ENCODE data around the gene FALEC. TPM values are rescaled to one million over a fixed set of nuclear protein-coding genes. Genes with fewer than 3 reads are reported as not detected.
"Not testable (repeated sequence)": the region's sequence is repeated elsewhere in the genome, so short reads cannot be mapped to it uniquely, and the experiment has no call there.

Gene FALEC
- total RNA-seq, 1 donor from 2014 or later: not detected

DNA sequence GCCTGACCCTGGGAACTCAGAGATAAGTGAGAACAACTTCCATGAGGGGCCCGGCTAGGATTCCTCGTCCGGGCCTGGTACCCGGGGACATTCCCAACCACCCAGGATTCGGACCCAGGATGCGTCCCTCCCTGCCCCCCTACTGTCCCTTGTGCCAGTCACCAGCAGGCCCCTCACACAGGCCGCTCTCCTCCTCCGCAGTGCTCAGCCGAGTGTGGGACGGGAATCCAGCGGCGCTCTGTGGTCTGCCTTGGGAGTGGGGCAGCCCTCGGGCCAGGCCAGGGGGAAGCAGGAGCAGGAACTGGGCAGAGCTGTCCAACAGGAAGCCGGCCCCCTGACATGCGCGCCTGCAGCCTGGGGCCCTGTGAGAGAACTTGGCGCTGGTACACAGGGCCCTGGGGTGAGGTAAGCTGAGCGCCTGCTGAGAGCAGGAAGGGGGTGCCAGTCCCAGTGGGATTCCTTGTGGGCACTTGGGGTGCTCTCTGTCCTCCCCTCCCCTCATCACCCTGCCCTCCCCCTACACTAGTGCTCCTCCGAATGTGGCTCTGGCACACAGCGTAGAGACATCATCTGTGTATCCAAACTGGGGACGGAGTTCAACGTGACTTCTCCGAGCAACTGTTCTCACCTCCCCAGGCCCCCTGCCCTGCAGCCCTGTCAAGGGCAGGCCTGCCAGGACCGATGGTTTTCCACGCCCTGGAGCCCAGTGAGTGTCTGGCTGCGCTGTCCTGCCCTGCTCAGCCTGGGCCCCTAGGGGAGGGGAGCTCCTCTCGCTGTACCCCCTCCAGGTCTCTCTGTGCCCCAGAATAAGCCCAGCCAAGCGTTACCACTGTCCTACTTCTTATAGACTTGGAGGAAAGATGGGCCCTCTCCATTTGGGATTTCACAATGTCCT, 43.5 kb downstream of the FALEC start:
- peak; percentile 47 to 88 for DNase-seq (ENCODE audit: low read depth in 2 of 2)

DNA sequence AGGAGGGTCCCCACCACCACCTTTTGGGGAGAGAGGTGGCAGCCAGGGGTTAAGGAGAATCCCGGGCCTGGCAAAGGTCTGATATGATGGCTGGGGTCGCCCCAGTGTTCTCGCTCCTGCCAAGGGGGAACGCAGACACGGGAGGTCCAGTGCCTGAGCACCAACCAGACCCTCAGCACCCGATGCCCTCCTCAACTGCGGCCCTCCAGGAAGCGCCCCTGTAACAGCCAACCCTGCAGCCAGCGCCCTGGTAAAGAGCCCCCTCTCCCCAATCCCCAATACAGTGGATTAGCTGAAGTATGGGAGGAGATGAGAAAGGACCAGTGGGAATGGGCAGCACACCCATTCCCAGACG, 44.1 kb downstream of the FALEC start:
- DNase-seq (ENCODE audit: low read depth in 2 of 2): no peak

DNA sequence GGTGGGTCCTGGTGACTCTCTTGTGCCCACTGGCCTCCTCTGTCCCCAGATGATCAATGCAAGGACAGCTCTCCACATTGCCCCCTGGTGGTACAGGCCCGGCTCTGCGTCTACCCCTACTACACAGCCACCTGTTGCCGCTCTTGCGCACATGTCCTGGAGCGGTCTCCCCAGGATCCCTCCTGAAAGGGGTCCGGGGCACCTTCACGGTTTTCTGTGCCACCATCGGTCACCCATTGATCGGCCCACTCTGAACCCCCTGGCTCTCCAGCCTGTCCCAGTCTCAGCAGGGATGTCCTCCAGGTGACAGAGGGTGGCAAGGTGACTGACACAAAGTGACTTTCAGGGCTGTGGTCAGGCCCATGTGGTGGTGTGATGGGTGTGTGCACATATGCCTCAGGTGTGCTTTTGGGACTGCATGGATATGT, 44.5 kb downstream of the FALEC start:
- peak; percentile 54 to 77 for DNase-seq (ENCODE audit: low read depth in 2 of 2)

GRCh38 chr1:150560576-150561253, 45.2 kb downstream of the FALEC start:
- DNase-seq (ENCODE audit: low read depth in 2 of 2): peak; percentile 57 to 86

- peak; percentile 59 to 98 for DNase-seq (ENCODE audit: low read depth in 2 of 2)
Measured at GRCh38 chr1:150561254-150561973, 45.9 kb downstream of the FALEC start.

- DNase-seq (ENCODE audit: low read depth in 2 of 2): peak; percentile 81 to 94
Measured at GRCh38 chr1:150561974-150562445, 46.5 kb downstream of the FALEC start.

- no peak for DNase-seq (ENCODE audit: low read depth in 2 of 2)
Measured at GRCh38 chr1:150562446-150563339, 47.1 kb downstream of the FALEC start.

DNA sequence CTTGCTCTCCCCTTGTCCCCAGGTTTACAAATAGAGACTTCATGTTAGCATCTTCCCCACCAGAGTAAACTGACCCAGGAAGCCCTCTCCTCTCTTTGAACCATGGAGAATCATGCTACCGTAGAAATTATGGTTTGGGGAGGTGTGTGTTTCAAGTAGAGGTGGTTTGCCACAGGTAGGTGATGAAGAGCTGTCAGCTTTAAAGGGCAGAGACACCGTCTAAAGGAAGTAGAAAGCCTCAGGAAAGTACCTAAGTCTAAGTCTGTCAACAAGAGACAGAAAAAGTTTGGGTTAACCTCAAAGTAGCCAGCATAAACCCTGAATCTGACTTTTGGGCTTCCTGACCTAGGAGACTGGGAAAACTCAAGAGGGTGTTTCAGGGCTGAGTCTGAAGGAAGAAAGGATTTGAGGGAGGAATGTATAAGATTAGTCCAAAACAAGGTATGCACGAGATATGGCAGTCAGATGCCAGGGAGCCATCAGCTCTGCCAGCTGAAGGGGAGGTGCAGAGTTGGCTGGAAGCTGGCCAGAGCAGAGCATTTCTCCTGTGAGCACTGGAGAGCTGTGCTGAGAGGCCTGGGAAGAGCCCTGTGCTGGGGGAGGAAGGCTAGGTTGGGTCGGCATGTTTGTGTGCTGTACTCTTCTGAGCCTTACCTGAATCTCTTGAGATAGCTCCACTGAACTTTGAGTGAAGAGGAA, 47.9 kb downstream of the FALEC start:
- DNase-seq (ENCODE audit: low read depth in 2 of 2): peak in 1 of 2 donors; percentile 63

DNA sequence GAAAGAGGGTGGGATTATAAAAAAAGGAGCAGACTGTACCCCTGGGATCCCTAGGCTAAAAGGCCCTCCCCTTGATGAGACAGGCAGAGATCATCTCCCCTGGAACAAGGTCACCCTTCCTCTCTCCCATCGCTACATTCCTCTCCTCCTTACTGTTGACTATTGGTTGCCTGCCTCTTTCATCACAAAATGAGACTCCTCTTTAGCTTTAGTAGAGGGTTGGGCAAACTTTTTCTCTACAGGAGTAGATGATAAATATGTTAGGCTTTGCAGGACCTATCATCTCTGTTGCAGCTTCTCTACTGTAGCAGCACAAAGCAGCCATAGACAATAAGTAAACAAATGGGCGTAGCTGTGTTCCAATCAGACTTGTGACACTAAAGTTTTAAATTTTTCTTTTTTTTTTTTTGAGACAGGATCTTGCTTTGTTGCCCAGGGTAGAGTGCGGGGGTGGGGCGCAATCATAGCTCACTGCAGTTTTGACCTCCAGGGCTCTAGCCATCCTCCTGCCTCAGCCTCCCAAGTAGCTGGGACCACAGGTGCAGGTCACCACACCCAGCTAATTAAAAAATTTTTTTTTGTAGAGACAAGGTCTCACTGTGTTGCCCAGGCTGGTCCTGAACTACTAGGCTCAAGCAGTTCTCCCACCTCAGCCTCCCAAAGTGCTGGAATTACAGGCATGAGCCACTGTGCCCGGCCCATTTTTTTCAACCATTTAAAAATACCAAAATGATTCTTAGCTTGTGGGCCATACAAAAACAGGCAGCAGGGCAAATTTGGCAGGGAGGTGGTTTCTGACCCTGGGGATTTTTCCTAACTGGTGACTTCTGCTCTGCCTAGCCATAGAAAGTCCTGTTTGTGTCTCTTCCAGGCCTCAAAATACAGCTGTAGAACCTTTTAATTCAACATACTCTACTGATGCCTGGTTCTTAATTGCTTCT, 48.8 kb downstream of the FALEC start:
- no peak for DNase-seq (ENCODE audit: low read depth in 2 of 2)

DNA sequence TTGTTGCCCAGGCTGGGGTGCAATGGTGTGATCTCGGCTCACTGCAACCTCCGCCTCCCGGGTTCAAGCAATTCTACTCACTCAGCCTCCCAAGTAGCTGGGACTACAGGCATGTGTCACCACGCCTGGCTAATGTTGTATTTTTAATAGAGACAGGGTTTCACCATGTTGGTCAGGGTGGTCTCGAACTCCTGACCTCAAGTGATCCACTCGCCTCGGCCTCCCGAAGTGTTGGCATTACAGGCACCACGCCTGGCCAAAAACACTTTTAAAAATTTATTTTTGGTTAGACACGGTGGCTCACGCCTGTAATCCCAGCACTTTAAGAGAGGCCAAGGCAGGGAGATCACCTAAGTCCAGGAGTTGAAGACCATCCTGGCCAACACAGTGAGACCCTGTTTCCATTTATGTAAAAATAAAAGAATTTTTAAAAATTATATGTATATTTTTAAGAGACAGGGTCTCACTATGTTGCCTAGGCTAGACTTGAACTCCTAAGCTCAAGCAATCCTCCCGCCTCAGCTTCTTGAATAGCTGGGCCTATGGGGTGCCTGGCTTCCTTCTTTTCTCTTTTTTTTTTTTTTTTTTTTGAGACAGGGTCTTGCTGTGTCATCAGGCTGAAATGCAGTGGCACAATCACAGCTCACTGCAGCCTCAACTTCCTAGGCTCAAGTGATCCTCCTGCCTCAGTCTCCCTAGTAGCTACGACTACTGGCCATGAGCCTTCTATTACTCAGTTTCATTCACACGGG, 49.9 kb downstream of the FALEC start:
- DNase-seq (ENCODE audit: low read depth in 2 of 2): not testable (repeated sequence)

DNA sequence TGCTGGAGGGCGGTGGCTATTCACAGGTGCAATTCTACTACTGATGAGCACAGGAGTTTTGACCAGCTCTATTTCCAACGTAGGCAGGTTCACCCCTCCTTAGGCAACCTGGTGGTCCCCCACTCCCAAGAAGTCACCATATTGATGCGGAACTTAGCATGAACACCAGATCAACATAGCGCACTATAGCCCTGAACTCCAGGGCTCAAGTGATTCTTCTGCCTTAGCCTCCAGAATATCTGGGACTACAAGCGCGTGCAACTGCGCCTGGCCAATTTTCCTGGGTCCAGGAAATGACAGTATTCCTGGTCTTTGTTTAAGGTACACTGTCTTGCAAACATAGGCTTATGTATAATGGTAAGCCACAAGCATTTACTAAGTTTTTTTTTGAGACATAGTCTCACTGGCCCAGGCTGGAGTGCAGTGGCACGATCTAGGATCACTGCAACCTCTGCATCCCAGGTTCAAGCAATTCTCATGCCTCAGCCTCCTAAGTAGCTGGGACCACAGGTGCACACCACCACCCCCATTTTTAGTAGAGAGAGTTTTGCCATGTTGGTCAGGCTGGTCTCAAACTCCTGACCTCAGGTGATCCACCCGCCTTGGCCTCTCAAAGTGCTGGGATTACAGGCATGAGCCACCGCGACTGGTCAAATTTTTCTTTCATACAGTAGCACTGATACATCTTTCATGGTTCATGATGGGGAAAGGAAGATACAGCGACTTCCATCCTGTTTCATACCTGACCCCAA, 51.2 kb downstream of the FALEC start:
- no peak for DNase-seq (ENCODE audit: low read depth in 2 of 2)

GRCh38 chr1:150567341-150567716, 51.8 kb downstream of the FALEC start:
- DNase-seq (ENCODE audit: low read depth in 2 of 2): no peak

GRCh38 chr1:150567717-150568593, 52.4 kb downstream of the FALEC start:
- peak; percentile 79 to 98 for DNase-seq (ENCODE audit: low read depth in 2 of 2)

- DNase-seq (ENCODE audit: low read depth in 2 of 2): peak; percentile 43 to 76
Measured at GRCh38 chr1:150568594-150568966, 53.0 kb downstream of the FALEC start.

DNA sequence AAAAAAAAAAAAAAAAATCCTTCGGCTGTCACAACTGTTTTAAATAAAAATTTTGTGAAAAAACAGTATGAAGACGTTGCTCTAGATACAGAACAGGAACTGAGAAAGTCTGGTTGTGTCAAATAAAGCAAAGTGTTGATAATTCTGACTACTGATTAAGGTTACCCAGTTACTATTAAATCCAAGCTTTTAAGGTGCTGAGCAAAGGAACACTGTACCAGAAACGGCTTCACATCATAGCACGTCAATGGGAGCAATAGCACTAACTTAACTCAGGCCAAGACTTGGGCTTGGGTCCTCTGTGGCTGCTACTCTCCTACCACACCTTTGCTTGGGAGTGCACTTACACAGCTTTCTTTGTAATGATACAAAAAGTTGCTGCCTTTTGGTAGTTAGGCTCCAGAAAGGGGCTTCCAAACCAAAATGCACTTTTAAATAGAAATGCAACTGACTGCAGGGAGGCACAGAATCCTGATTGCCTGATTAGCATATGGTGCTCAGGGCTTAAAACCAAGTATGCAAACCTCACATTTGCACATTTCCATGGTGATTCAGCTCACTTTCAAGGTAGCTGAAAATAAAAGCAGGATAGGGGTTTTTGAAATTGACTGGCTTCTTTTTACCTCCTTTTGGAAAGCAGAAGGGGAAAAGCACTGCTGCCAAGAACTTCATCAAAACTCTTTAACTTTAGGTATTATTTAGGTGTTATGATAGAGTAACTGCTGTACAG, 57.5 kb downstream of the FALEC start:
- DNase-seq (ENCODE audit: low read depth in 2 of 2): no peak

- DNase-seq (ENCODE audit: low read depth in 2 of 2): not testable (repeated sequence)
Measured at GRCh38 chr1:150573648-150574071, 58.1 kb downstream of the FALEC start.
